Mucosa of descending colon (tissue), 3 donors: ENCODE measurements around the gene STK31. TPM values are rescaled to one million over a fixed set of nuclear protein-coding genes. Genes with fewer than 3 reads are reported as not detected.
A peak's percentile ranks its signal among the peaks of the same experiment; 100 is the strongest.
"Not testable (repeated sequence)": the region's sequence is repeated elsewhere in the genome, so short reads cannot be mapped to it uniquely, and the experiment has no call there.

Experiments used
- ATAC-seq: fragments of 200-7000 bp; cut with Tn5 transposase; one replicate; pipeline ENCODE4 v1.9.1; 2020; ENCODE audit warnings: mild to moderate bottlenecking, moderate library complexity
- DNase-seq, 3 donors: peaks; one replicate each; pipeline ENCODE4 v3.0.0-alpha.2; 2020
- H3K36me3 ChIP-seq: fragments of 200-600 bp; one replicate; pipeline ENCODE4 v1.8.0; 2021; ENCODE audit warnings: low read depth, mild to moderate bottlenecking
- H3K4me1 ChIP-seq: fragments of 200-600 bp; one replicate; pipeline ENCODE4 v1.8.0; 2021; ENCODE audit warnings: low read depth, mild to moderate bottlenecking
- H3K4me3 ChIP-seq: fragments of 200-600 bp; one replicate; pipeline ENCODE4 v1.8.0; 2021; ENCODE audit warnings: mild to moderate bottlenecking
- H3K9me3 ChIP-seq: fragments of 200-600 bp; one replicate; pipeline ENCODE4 v1.8.0; 2021; ENCODE audit warnings: mild to moderate bottlenecking
- intact Hi-C, 2 donors: fragments of 100-400 bp; cut with DNase I in 1 of 2; cut with micrococcal nuclease in 1 of 2; formaldehyde crosslinking; loops; one replicate each; pipeline versions ENCODE4 v1.11.0 to v1.11.1; 2022; cut with DNase I, micrococcal nuclease
- total RNA-seq, 3 donors: library from RNA; stranded (reverse); fragmentation: NEBNext Ultra II Directional in 2 of 3; extraction: Animal tissue kit (Norgen Biotek cat#: 25700) in 2 of 3; gene quantifications; one replicate each; pipeline versions ENCODE4 v1.2.1 to v1.2.4, GENCODE V29; 2021 to 2023
- TF ChIP-seq, protein P1 (sequence below): fragments of 200-600 bp; IDR thresholded peaks from one replicate; pipeline ENCODE4 v1.8.0; 2022; ENCODE audit warnings: antibody characterized with exemption, mild to moderate bottlenecking
- donor health status: DM: no; HTN: no; CAD: no; lungs with moderate emphysema.
- donor health status: DM: no; HTN: no; CAD: no.
- donor health status: DM: no; HTN: yes; CAD: no.

Gene STK31
- total RNA-seq, 3 donors from 2014 or later, result 0.38 to 1.3 (median 0.65) TPM

DNA sequence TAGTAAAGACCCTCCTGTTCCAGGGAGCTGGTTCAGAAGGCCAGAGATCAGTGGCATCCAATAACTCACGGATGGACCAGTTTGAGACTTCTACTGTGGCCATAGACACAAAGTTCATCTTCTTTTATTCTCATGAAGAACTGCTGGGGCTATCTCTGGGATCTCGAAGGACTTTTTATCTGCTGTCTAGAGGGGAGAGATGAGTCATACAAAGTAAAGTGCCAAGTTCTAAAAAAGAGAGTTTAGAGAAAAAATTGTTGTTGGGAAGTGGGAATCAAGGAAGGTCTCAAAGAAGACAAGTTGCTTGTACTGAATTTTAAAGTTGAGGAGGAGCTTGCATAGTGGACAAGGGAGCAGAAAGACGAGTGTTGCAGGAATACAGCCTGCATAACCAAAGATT is 38.0 kb upstream of the STK31 start:
- intact Hi-C loops, result no loop called here
- TF ChIP-seq, protein P1, sequence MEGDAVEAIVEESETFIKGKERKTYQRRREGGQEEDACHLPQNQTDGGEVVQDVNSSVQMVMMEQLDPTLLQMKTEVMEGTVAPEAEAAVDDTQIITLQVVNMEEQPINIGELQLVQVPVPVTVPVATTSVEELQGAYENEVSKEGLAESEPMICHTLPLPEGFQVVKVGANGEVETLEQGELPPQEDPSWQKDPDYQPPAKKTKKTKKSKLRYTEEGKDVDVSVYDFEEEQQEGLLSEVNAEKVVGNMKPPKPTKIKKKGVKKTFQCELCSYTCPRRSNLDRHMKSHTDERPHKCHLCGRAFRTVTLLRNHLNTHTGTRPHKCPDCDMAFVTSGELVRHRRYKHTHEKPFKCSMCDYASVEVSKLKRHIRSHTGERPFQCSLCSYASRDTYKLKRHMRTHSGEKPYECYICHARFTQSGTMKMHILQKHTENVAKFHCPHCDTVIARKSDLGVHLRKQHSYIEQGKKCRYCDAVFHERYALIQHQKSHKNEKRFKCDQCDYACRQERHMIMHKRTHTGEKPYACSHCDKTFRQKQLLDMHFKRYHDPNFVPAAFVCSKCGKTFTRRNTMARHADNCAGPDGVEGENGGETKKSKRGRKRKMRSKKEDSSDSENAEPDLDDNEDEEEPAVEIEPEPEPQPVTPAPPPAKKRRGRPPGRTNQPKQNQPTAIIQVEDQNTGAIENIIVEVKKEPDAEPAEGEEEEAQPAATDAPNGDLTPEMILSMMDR, result no peak
- H3K36me3 ChIP-seq, result no peaks in the 10 kb centered on the region
- H3K4me1 ChIP-seq, result no peaks in the 10 kb centered on the region
- DNase-seq, result no peak
- H3K9me3 ChIP-seq, result no peaks in the 10 kb centered on the region
- H3K4me3 ChIP-seq, result no peak overlapping the region
- ATAC-seq, result no peak

DNA sequence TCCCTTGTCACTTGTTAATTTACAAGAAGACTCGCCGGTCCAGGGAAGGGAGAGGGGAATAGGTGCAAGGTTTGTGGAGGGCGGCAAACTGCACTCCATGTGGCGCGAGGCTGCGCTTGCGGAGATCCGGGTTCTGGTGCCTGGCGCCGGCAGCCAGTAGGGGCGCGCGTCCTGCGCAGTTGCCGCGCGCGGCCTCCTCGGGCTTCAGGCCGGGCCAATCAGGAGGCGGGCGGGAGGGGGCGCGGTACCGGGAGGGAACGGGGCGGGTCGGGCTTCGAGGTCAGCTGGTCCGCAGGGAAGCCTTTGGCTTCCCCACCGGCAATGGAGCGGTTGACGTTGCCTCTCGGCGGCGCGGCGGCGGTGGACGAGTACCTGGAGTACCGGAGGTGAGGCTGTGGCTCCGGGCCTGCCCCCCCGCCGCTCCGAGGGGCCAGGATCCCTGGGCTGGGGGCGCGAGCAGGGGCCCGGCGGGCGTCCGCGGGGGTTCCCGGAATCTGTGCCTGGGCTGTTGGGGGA is 30.1 kb upstream of the STK31 start, which contains the start of gene FAM221A:
FAM221A (plus strand) TSS at position 302 of the 516 bp plus-strand sequence; CDS start at position 322, 20 bp downstream.
- ATAC-seq (peak; percentile 98), DNase-seq (peak; percentile 91 to 95 (median 94))
- Histone ChIP-seq H3K9me3 (no peaks in the 10 kb centered on the region), H3K4me1 (peaks cover 3% of the 10 kb centered on the region), H3K36me3 (no peaks in the 10 kb centered on the region), H3K4me3 (peak within 1 kb of the TSS; percentile 58)
- TF ChIP-seq, protein P1, result peak; percentile 80
- intact Hi-C loops, result no loop called here

GRCh38 chr7:23680414-23681405 is 29.3 kb upstream of the STK31 start:
- peak overlapping the region; percentile 58 for H3K4me3 ChIP-seq
- H3K36me3 ChIP-seq, result no peaks in the 10 kb centered on the region
- DNase-seq (peak; percentile 83 to 85 (median 85)), ATAC-seq (peak; percentile 84)
- H3K9me3 ChIP-seq, result no peaks in the 10 kb centered on the region
- peaks cover 3% of the 10 kb centered on the region for H3K4me1 ChIP-seq
- TF ChIP-seq, protein P1, result no peak
- intact Hi-C loops, result no loop called here

DNA sequence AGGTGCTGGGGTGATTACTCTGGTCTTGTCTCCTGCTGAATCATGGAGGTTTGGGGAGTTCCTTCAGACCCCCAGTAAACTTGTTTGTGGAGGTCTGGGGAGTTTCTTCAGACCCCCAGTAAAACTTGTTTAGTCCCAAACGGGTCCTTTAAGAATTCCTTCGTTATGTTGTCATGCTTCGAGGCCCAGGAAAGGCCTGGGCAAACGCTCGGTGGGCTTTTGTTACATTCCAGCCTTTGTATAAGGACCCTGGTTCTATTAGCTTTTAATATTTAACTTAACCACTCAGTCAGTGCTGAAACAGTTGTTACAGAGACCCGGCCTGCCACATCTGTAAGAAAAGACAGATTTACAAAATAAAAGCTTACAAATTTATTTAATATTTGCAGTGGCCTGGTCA is 26.0 kb upstream of the STK31 start:
- intact Hi-C loops, H3K4me3 ChIP-seq, H3K4me1 ChIP-seq, ATAC-seq, H3K36me3 ChIP-seq, H3K9me3 ChIP-seq, DNase-seq: not testable (repeated sequence)

DNA sequence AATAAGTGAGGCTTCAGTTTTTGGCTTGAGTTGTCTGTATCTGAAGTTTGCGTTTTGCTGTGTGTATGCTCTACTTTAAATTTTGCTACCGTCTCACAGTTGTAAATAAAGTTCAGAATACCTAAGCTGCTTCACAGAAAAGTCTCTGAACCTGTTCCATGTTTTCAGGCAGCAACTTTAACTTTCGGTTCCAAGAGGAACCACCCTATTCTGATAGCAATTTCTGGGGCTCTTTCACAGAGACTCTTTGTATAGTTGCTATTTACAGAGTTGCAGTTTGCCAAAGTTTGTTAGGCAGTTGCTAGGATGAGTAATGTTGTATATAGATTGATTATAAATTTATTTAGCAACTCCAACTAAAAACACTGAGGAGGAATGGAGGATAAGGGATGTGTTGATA is 24.3 kb upstream of the STK31 start:
- H3K36me3 ChIP-seq, result no peaks in the 10 kb centered on the region
- ATAC-seq, result peak; percentile 88
- intact Hi-C loops, result no loop called here
- peak in 1 of 3 donors; percentile 14 for DNase-seq
- H3K4me3 ChIP-seq, result no peak overlapping the region
- H3K4me1 ChIP-seq, result peaks cover 8% of the 10 kb centered on the region
- TF ChIP-seq, protein P1, result no peak
- no peaks in the 10 kb centered on the region for H3K9me3 ChIP-seq

DNA sequence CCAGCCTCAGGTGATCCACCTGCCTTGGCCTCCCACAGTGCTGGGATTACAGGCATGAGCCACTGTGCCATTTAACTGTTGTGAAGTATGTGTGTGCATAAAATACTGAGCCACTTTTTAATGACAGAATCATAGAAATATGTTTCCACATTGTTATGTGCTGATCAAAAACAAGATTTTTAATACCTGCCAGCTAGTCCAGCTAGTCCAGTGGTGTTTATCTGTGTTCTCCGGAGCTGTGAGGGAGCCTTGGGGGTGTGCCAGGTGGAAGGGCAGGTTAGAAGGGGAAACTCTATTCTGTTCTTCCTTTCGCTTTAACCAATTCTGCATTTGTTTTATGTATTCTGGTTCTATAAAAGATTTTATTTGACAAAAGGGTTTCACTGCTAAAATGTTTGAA is 23.0 kb upstream of the STK31 start:
- no peak overlapping the region for H3K4me3 ChIP-seq
- DNase-seq, result peak in 1 of 3 donors; percentile 20
- ATAC-seq, result peak; percentile 21
- TF ChIP-seq, protein P1, result no peak
- intact Hi-C loops, result no loop called here
- H3K9me3 ChIP-seq, result no peaks in the 10 kb centered on the region
- no peaks in the 10 kb centered on the region for H3K36me3 ChIP-seq
- H3K4me1 ChIP-seq, result peaks cover 6% of the 10 kb centered on the region
